Activated CD4-positive, alpha-beta T cell treated with anti-CD3 and anti-CD28 coated beads for 36 hours (primary cell): ENCODE data around the gene PRRT1B. TPM values are rescaled to one million over a fixed set of nuclear protein-coding genes. Genes with fewer than 3 reads are reported as not detected.

Source experiments
- ATAC-seq: fragments of 200-7000 bp; cut with Tn5 transposase; one replicate; pipeline ENCODE4 v1.10.0; 2021; ENCODE audit warnings: mild to moderate bottlenecking, moderate library complexity
- CTCF ChIA-PET: fragments of 350-600 bp; sonication (Branson Sonifier 250); formaldehyde crosslinking; loops from one replicate; lab custom pipeline; 2021; ENCODE audit warnings: antibody characterized with exemption; lab: Charles Lee
- POLR2A ChIA-PET: fragments of 350-600 bp; sonication (Branson Sonifier 250); formaldehyde crosslinking; loops from one replicate; lab custom pipeline; 2021; ENCODE audit warnings: antibody characterized with exemption, inconsistent platforms; lab: Charles Lee
- DNase-seq: peaks from one replicate; pipeline ENCODE4 v3.0.0-alpha.2; 2020
- H3K27ac Mint-ChIP-seq: one replicate; pipeline ENCODE4 v1.8.0; 2021; ENCODE audit warnings: mixed read lengths
- H3K27me3 Mint-ChIP-seq: one replicate; pipeline ENCODE4 v1.8.0; 2021; ENCODE audit warnings: mixed read lengths
- H3K36me3 Mint-ChIP-seq: one replicate; pipeline ENCODE4 v1.8.0; 2021; ENCODE audit warnings: low read depth, mixed read lengths
- H3K4me1 Mint-ChIP-seq: one replicate; pipeline ENCODE4 v1.8.0; 2021; ENCODE audit warnings: mixed read lengths
- H3K4me3 Mint-ChIP-seq: one replicate; pipeline ENCODE4 v1.8.0; 2021; ENCODE audit warnings: mild to moderate bottlenecking, moderate library complexity, mixed read lengths
- H3K9me3 Mint-ChIP-seq: one replicate; pipeline ENCODE4 v1.8.0; 2021; ENCODE audit warnings: low read depth, mixed read lengths
- intact Hi-C, 2 experiments: fragments of 100-400 bp; cut with DNase I in 1 of 2; cut with micrococcal nuclease in 1 of 2; formaldehyde crosslinking; loops; one replicate each; pipeline versions ENCODE4 v1.14.2 to v1.15.1; 2022 to 2024; cut with DNase I, micrococcal nuclease
- total RNA-seq, 2 experiments: library from RNA; stranded (reverse); gene quantifications; one replicate each; pipeline ENCODE4 v1.2.3, GENCODE V29; 2021

The PRRT1B gene
- total RNA-seq, 2 experiments from 2014 or later: not detected

- H3K27ac Mint-ChIP-seq: peak overlapping the region; percentile 17
- H3K27me3 Mint-ChIP-seq: no peaks in the 10 kb centered on the region
- intact Hi-C loops: loop anchor here (1.0 to 5.0 kb wide), 5 partner anchors 50 to 155 kb away; partner anchors contain the start of gene RAPGEF1 (in 1 of the 2)
- ATAC-seq: no peak
- ChIA-PET POLR2A (interaction anchor here (0.6 to 1.0 kb wide), 3 partner anchors 13 to 168 kb away, joined by 3 read pairs; no protein-coding TSS in a partner anchor), CTCF (interaction anchor here (0.5 to 4.0 kb wide), 26 partner anchors 9 to 1213 kb away, joined by 3 to 29 read pairs (median 3); partner anchors contain the start of gene RAPGEF1)
- H3K36me3 Mint-ChIP-seq: peaks cover 23% of the 10 kb centered on the region
- peaks cover 21% of the 10 kb centered on the region for H3K4me1 Mint-ChIP-seq
- H3K4me3 Mint-ChIP-seq: no peak overlapping the region
- DNase-seq: no peak
- no peaks in the 10 kb centered on the region for H3K9me3 Mint-ChIP-seq
Measured at GRCh38 chr9:131591845-131592208, 46.5 kb downstream of the PRRT1B start.

DNA sequence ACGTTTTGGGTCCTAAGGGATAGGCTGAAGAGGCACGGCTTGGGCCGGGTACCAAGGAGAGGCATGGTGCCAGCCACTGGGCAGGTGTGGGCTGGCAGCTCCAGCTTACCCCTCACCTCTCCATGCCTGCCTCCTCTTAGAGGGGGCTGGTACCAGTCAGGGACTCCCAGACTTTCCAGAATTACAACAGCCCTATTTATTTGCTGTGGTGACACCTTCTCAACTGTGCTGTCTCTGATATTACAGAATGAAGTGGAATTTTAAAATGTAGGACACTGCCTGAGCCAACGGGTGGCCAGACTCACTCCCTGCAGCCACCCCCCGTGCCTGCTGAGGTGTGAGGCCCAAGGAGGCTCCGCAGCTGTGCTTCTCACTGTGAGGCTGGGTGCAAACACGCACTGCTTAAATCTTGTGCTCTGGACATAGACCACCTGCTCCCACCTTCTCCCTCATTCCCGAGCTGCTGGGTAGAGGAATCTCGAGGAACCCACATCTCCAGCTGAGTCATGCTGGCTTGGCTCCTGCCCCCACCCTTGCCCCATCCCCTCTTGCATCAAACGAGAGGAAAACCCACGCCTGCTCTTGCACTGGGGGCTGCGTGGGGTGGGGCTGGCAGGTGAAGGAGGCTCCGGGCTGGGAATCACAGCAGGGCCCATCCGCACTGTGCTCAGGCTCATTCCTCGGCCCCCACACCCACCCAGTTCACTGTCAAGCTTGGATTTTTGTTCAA, 47.9 kb downstream of the PRRT1B start:
- H3K4me3 Mint-ChIP-seq: no peak overlapping the region
- H3K36me3 Mint-ChIP-seq: peaks cover 15% of the 10 kb centered on the region
- intact Hi-C loops: loop anchor here in 1 of 2 experiments (5.0 kb wide), 1 partner anchor 49 kb away; no protein-coding TSS in a partner anchor
- ATAC-seq (no peak), DNase-seq (no peak)
- H3K27ac Mint-ChIP-seq: peak overlapping the region; percentile 19
- POLR2A ChIA-PET: no interaction called here
- CTCF ChIA-PET: interaction anchor here (0.8 to 4.0 kb wide), 3 partner anchors 146 to 165 kb away, joined by 3 to 29 read pairs (median 11); partner anchors contain the start of gene RAPGEF1
- no peaks in the 10 kb centered on the region for H3K9me3 Mint-ChIP-seq
- H3K4me1 Mint-ChIP-seq: peaks cover 15% of the 10 kb centered on the region
- H3K27me3 Mint-ChIP-seq: no peaks in the 10 kb centered on the region

DNA sequence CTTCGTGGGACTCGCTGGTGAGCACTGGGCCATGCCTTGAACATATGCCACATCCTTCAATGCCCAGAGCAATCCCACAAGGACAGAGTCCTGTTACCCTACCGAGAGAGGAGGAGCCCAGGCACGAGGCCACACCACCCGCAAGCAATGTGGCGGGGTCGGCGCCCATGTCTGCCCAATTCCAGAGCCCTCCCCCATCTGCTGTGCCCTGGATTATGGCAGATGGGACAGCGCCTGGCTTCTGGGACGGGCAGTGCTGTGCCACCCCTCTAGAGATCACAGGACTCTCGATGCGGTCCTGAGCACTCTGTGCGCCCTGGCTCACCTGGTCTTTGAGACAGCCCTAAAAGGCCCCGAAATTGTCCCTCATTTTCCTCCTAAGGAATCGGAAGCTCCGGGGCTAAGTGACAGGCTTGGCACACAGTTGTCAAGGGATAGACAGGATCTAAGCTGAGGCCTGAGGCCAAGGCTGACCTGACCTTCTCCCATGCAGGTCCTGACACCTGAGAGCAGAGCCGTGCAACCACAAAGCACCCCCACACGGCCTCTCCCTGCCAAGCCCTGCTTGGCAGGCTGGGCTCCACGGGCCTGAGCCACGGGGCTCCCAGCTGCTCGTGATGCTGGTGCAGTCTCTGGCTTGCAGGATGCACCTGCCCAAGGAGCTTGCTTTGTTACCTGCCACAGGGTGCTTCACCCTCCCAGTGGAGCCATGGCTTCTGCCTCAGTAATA, 48.8 kb downstream of the PRRT1B start:
- CTCF ChIA-PET: interaction anchor here (4.0 kb wide), 1 partner anchor 145 kb away, joined by 29 read pairs; the partner anchor contains the start of gene RAPGEF1
- H3K4me3 Mint-ChIP-seq: no peak overlapping the region
- intact Hi-C loops: loop anchor here in 1 of 2 experiments (5.0 kb wide), 1 partner anchor 48 kb away; no protein-coding TSS in a partner anchor

DNA sequence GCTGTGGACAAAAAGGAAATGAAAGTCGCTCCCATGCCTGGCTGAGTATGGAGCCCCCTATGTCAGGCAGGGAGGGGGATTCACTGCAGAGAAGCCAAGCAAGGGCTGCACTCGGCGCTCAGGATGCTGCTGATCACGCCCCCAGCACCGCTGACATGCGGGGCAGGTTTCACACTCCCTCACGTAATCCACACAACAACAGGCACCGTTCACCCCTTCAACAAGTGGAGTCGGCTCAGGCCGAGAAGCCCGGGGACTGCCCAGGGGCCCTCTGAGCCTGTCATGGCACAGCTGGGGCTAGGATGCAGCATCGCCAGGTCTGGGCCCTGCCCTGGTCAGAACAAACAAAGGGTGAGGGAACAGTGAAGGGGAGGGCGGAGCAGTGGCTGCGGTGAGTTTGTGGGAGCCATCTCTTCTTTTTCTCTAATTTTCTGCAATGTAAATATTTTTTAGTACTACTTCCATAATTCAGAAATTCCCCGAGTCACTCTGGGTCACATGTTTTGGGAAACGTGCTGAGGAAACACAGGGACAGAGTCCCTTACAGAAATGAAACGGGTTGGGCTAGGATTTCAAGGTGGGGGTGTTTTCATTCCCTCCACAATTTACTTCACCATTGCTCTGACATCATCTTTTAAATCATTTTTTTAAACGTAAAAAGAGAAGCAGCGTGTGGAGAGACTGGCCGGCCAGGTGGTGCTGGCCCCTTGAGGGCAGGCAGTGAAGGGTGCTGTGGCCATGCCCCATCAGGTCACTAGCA, 49.8 kb downstream of the PRRT1B start:
- DNase-seq: no peak
- intact Hi-C loops: loop anchor here in 1 of 2 experiments (5.0 kb wide), 1 partner anchor 47 kb away; no protein-coding TSS in a partner anchor
- no peaks in the 10 kb centered on the region for H3K9me3 Mint-ChIP-seq
- CTCF ChIA-PET: no interaction called here
- peaks cover 12% of the 10 kb centered on the region for H3K36me3 Mint-ChIP-seq
- no peaks in the 10 kb centered on the region for H3K27me3 Mint-ChIP-seq
- H3K27ac Mint-ChIP-seq: peak overlapping the region; percentile 47
- peaks cover 15% of the 10 kb centered on the region for H3K4me1 Mint-ChIP-seq
- POLR2A ChIA-PET: no interaction called here
- no peak for ATAC-seq
- H3K4me3 Mint-ChIP-seq: no peak overlapping the region

More for the DNA sequence above, 48.8 kb downstream of the PRRT1B start:
- Mint-ChIP-seq H3K27me3 (no peaks in the 10 kb centered on the region), H3K4me1 (peaks cover 15% of the 10 kb centered on the region), H3K9me3 (no peaks in the 10 kb centered on the region), H3K27ac (no peak overlapping the region), H3K36me3 (peaks cover 15% of the 10 kb centered on the region)
- DNase-seq (no peak), ATAC-seq (no peak)
- POLR2A ChIA-PET: no interaction called here

DNA sequence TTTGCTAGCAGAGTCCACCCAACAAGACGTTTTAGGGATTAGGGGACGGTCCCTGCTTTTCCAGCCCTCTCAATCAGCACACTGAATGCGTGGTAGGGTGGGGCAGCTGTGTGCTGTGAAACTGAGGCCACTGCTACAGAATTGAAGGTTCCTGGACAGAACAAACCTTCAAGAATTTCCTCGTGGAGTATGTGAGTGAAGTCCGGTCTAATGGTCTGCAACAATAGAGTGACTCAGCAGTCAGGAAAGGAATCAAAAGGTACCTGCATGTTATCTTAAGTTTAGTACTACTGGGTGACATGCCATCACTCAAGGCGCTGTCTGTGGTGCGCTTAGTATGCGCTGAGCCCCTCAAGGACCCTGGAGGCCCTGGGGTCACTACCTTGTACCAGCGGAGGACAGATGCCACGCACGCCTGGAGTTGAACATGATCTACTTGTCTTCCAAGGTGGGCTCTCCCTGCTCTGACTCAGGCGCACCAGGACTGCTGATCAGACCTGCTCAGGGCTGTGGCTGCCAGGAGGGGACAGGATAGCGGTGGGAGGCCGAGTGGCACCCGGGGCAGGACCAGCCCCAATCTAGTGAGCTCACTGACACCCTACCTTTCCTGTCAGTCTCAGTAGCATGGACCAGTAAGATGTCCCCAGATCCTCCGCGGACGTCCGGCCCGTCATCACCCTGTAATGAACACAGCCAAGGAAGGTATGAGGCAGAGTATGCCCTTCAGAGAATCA, 50.5 kb downstream of the PRRT1B start:
- Mint-ChIP-seq H3K4me3 (no peak overlapping the region), H3K4me1 (peaks cover 8% of the 10 kb centered on the region), H3K9me3 (no peaks in the 10 kb centered on the region), H3K27ac (no peak overlapping the region), H3K36me3 (peaks cover 13% of the 10 kb centered on the region), H3K27me3 (no peaks in the 10 kb centered on the region)
- intact Hi-C loops: no loop called here
- ChIA-PET POLR2A (no interaction called here), CTCF (no interaction called here)
- ATAC-seq (no peak), DNase-seq (no peak)

GRCh38 chr9:131596430-131596743, 51.1 kb downstream of the PRRT1B start:
- DNase-seq (no peak), ATAC-seq (no peak)
- Mint-ChIP-seq H3K27ac (no peak overlapping the region), H3K27me3 (no peaks in the 10 kb centered on the region), H3K4me1 (peaks cover 3% of the 10 kb centered on the region), H3K36me3 (peaks cover 13% of the 10 kb centered on the region), H3K4me3 (no peak overlapping the region), H3K9me3 (no peaks in the 10 kb centered on the region)
- intact Hi-C loops: no loop called here
- CTCF ChIA-PET: no interaction called here
- POLR2A ChIA-PET: no interaction called here

DNA sequence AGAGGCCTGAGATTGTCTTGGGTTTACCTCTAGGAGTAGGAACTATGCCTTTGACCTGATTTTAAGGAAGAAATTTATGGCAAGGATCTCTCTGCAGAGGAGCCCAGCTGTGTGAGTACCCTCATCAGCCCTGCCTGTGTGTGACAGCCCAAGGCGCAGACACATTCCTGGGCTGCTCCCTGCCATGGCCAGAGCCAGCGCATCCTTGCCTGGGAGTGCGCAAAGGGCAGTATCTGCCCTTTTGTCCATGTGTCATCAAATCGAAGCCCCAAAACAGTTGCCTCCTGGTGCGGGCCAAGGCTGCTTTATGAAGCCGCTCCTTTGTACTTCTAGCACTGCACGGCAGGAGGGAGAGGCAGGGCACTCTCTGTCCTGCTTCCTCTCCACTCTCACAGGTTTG, 51.9 kb downstream of the PRRT1B start:
- no peak for ATAC-seq
- CTCF ChIA-PET: interaction anchor here (0.6 kb wide), 1 partner anchor 21 kb away, joined by 3 read pairs; no protein-coding TSS in a partner anchor
- Mint-ChIP-seq H3K36me3 (peaks cover 18% of the 10 kb centered on the region), H3K27ac (no peak overlapping the region), H3K4me3 (no peak overlapping the region), H3K4me1 (no peaks in the 10 kb centered on the region), H3K9me3 (no peaks in the 10 kb centered on the region), H3K27me3 (no peaks in the 10 kb centered on the region)
- DNase-seq: no peak
- intact Hi-C loops: no loop called here
- POLR2A ChIA-PET: no interaction called here

DNA sequence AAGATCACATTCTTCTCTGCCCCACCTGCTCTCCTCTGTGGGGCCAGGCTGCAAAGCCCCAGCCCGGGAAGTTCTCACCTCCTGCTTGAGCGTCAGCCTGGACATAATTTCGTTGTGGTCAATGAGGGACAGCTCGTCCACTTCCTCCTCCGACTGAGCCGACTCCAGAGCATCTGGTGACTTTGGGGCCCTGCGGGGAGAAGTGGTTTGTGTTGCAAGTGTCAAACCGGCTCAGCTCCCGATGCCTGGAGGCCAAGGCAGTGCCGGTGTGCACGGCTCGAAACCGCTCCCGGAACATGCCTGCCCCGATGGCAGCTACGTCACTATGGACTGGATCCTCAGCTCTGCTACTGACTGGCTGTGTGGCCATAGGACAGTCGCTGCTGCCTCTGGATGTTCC, 52.8 kb downstream of the PRRT1B start:
- POLR2A ChIA-PET: no interaction called here
- Mint-ChIP-seq H3K4me3 (no peak overlapping the region), H3K4me1 (no peaks in the 10 kb centered on the region), H3K9me3 (no peaks in the 10 kb centered on the region), H3K36me3 (peaks cover 19% of the 10 kb centered on the region), H3K27me3 (no peaks in the 10 kb centered on the region), H3K27ac (no peak overlapping the region)
- DNase-seq: no peak
- ATAC-seq: no peak
- intact Hi-C loops: no loop called here
- CTCF ChIA-PET: interaction anchor here (0.6 kb wide), 3 partner anchors 146 to 655 kb away, joined by 3 to 4 read pairs (median 4); no protein-coding TSS in a partner anchor

- Mint-ChIP-seq H3K4me1 (no peaks in the 10 kb centered on the region), H3K27ac (no peak overlapping the region), H3K27me3 (no peaks in the 10 kb centered on the region), H3K9me3 (no peaks in the 10 kb centered on the region), H3K36me3 (peaks cover 33% of the 10 kb centered on the region), H3K4me3 (no peak overlapping the region)
- intact Hi-C loops: no loop called here
- no peak for DNase-seq
- CTCF ChIA-PET: interaction anchor here (0.7 to 1.7 kb wide), 4 partner anchors 23 to 144 kb away, joined by 3 to 5 read pairs (median 4); no protein-coding TSS in a partner anchor
- POLR2A ChIA-PET: no interaction called here
- no peak for ATAC-seq
Measured at GRCh38 chr9:131601683-131602181, 56.4 kb downstream of the PRRT1B start.

DNA sequence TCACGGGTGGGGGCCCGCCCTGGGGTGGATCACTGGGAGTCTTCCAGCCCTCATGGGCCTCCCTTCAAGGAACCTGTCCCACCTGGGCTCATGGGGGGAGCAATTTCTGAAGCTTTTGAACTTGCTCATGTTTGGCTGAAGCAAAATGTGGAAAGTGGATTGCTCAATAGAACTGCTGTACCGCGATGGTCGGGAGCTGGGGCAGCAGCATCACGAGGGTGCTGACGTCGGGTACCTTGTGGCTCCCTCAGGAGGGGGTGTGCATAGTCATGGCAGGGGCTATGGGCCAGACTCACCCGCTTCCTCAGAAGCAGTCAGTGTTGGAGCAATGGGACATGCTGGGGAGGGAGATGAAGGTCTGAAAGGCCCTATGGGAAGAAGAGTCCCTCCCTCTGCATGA, 57.9 kb downstream of the PRRT1B start:
- Mint-ChIP-seq H3K27ac (no peak overlapping the region), H3K36me3 (peaks cover 32% of the 10 kb centered on the region), H3K4me1 (no peaks in the 10 kb centered on the region), H3K27me3 (no peaks in the 10 kb centered on the region), H3K9me3 (no peaks in the 10 kb centered on the region), H3K4me3 (no peak overlapping the region)
- CTCF ChIA-PET: interaction anchor here (1.0 to 1.5 kb wide), 2 partner anchors 39 to 74 kb away, joined by 3 to 4 read pairs; no protein-coding TSS in a partner anchor
- POLR2A ChIA-PET: no interaction called here
- ATAC-seq (no peak), DNase-seq (no peak)
- intact Hi-C loops: no loop called here
